SU-DHL-6 (cell line): Measurements from ENCODE around the gene TMOD1.

Experiments
- CTCF ChIP-seq: fragments of 200-600 bp; sonication (generic); IDR thresholded peaks from one replicate; pipeline ENCODE4 v1.5.1; 2017; ENCODE audit warnings: antibody characterized with exemption, mild to moderate bottlenecking, low read length, moderate library complexity; ENCODE audit not compliant: insufficient read depth, poor library complexity, severe bottlenecking
- EZH2phosphoT487 ChIP-seq: fragments of 200-600 bp; sonication (generic), shearing (Covaris generic); conservative IDR thresholded peaks from 2 replicates; pipeline ENCODE4 v1.6.1; 2018; ENCODE audit warnings: mild to moderate bottlenecking, antibody characterized with exemption, low read length, moderate library complexity, mixed read lengths

DNA sequence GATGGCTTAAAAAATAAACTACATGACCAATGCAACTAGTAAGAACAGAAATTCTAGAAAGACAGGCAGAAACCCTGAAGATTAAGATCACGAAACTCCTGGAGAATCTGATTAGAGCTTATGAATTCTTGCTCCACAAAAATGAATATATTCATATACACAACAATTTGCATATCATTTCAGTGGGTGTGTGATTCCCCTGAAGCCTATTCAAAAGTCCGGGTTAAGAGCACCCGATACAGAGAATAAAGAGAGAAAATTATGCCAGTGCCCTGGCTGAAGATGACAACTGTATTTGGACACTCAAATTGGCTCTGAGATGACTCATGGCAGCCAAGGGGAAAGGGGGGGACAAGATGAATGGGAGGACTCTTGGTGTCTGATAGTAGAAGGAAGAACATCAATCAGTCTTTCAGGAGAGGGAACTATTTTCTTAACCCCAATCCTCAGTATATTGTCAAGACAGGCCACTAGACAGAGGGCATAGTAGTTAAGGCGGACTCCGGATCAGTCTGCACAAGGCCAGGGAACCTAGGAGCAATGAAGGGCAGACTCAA lies 6.0 kb downstream of the TMOD1 start:
- TF ChIP-seq CTCF (no peak), EZH2phosphoT487 (no peak)
